B cell (primary cell): Measurements from ENCODE around the gene CHSY3. TPM values are rescaled to one million over a fixed set of nuclear protein-coding genes. Genes with fewer than 3 reads are reported as not detected.

Experiments
- ATAC-seq: fragments of 200-7000 bp; cut with Tn5 transposase; one replicate; pipeline ENCODE4 v1.10.0; 2021; ENCODE audit warnings: low read depth, mild to moderate bottlenecking, moderate number of reproducible peaks, moderate library complexity
- CTCF ChIA-PET: fragments of 350-600 bp; sonication (Branson Sonifier 250); formaldehyde crosslinking; loops from one replicate; lab custom pipeline; 2021; ENCODE audit warnings: antibody characterized with exemption, inconsistent platforms; lab: Charles Lee
- POLR2A ChIA-PET: fragments of 350-600 bp; sonication (Branson Sonifier 250); formaldehyde crosslinking; loops from one replicate; lab custom pipeline; 2021; ENCODE audit warnings: antibody characterized with exemption; lab: Charles Lee
- DNase-seq: peaks from one replicate; pipeline ENCODE4 v3.0.0; 2013
- H2AFZ ChIP-seq: 2 replicates; pipeline ENCODE4 v1.6.1; 2012; ENCODE audit warnings: mild to moderate bottlenecking, low read depth, low read length; ENCODE audit not compliant: insufficient read depth, poor library complexity, severe bottlenecking
- H3K27ac ChIP-seq, 2 donors: 1 replicate in 1 of 2; 2 replicates in 1 of 2; pipeline ENCODE4 v1.5.1; 2012 to 2013; ENCODE audit warnings: low read length in 2 of 2, mild to moderate bottlenecking in 2 of 2, moderate library complexity in 1 of 2
- H3K27me3 ChIP-seq, 4 experiments: fragments of 200-600 bp in 1 of 4; sonication (generic) in 1 of 4; replicated peaks in 1 of 4; 1 replicate in 2 of 4; 2 replicates in 2 of 4; pipeline versions ENCODE4 v1.6.1 to v1.7.0; 2013 to 2016; ENCODE audit warnings: low read length in 3 of 4, mild to moderate bottlenecking in 2 of 4, mixed read lengths in 1 of 4, moderate library complexity in 1 of 4; ENCODE audit not compliant: insufficient read depth in 4 of 4, control insufficient read depth in 3 of 4; ENCODE audit errors: control extremely low read depth in 1 of 4
- H3K36me3 ChIP-seq, 2 experiments: replicated peaks in 1 of 2; 1 replicate in 1 of 2; 2 replicates in 1 of 2; pipeline versions ENCODE4 v1.6.1 to v1.7.1; 2013; ENCODE audit warnings: low read length in 1 of 2; ENCODE audit not compliant: insufficient read depth in 2 of 2, control insufficient read depth in 1 of 2; ENCODE audit errors: control extremely low read depth in 1 of 2, extremely low read depth in 1 of 2
- H3K4me1 ChIP-seq, 2 donors: fragments of 200-600 bp in 1 of 2; sonication (generic) in 1 of 2; 1 replicate in 1 of 2; 2 replicates in 1 of 2; pipeline versions ENCODE4 v1.5.1 to v1.6.1; 2013 to 2017; ENCODE audit warnings: low read length in 2 of 2; ENCODE audit not compliant: control insufficient read depth in 2 of 2, insufficient read depth in 2 of 2
- H3K4me2 ChIP-seq: replicated peaks from 2 replicates; pipeline ENCODE3; 2012; ENCODE audit warnings: mild to moderate bottlenecking, low read depth, low read length; ENCODE audit not compliant: poor library complexity, severe bottlenecking
- H3K4me3 ChIP-seq, 5 experiments: fragments of 200-600 bp in 1 of 5; sonication (generic) in 1 of 5; 1 replicate in 3 of 5; 2 replicates in 2 of 5; pipeline versions ENCODE4 v1.5.1 to v1.7.0; 2011 to 2016; ENCODE audit warnings: low read length in 4 of 5, mild to moderate bottlenecking in 4 of 5, low read depth in 2 of 5, control low read depth in 1 of 5, moderate library complexity in 1 of 5; ENCODE audit not compliant: insufficient read depth in 1 of 5; ENCODE audit errors: control extremely low read depth in 1 of 5, extremely low read depth in 1 of 5
- H3K79me2 ChIP-seq: fragments of 200-600 bp; sonication (generic); one replicate; pipeline ENCODE4 v1.6.0; 2016; ENCODE audit warnings: low read length; ENCODE audit not compliant: control insufficient read depth, insufficient read depth
- H3K9ac ChIP-seq: fragments of 200-600 bp; sonication (generic); 2 replicates; pipeline ENCODE4 v1.6.1; 2017; ENCODE audit warnings: mild to moderate bottlenecking, low read length, moderate library complexity
- H3K9me3 ChIP-seq, 3 donors: one replicate each; pipeline versions ENCODE4 v1.6.1 to v1.7.1; 2013; ENCODE audit warnings: low read length in 2 of 3; ENCODE audit not compliant: control insufficient read depth in 2 of 3, insufficient read depth in 1 of 3; ENCODE audit errors: control extremely low read depth in 1 of 3
- H4K20me1 ChIP-seq: 2 replicates; pipeline ENCODE4 v1.6.0; 2012; ENCODE audit warnings: mild to moderate bottlenecking, low read length; ENCODE audit not compliant: insufficient read depth, control insufficient read depth, poor library complexity, severe bottlenecking
- H3K27ac Mint-ChIP-seq: one replicate; pipeline ENCODE4 v1.8.0; 2021; ENCODE audit warnings: mixed read lengths
- H3K27me3 Mint-ChIP-seq: one replicate; pipeline ENCODE4 v1.8.0; 2021; ENCODE audit warnings: mixed read lengths
- H3K4me1 Mint-ChIP-seq: one replicate; pipeline ENCODE4 v1.8.0; 2021; ENCODE audit warnings: mixed read lengths
- H3K4me3 Mint-ChIP-seq: one replicate; pipeline ENCODE4 v1.8.0; 2021; ENCODE audit warnings: mixed read lengths
- H3K9me3 Mint-ChIP-seq: one replicate; pipeline ENCODE4 v1.8.0; 2022; ENCODE audit warnings: mixed read lengths; ENCODE audit not compliant: insufficient read depth
- CTCF ChIP-seq: fragments of 200-600 bp; IDR thresholded peaks from one replicate; pipeline ENCODE4 v1.8.0; 2022; ENCODE audit warnings: antibody characterized with exemption, mild to moderate bottlenecking
- EZH2 ChIP-seq: IDR thresholded peaks from 2 replicates; pipeline ENCODE4 v1.6.1; 2012; ENCODE audit warnings: borderline replicate concordance, low read depth, mild to moderate bottlenecking, moderate library complexity, low read length; ENCODE audit not compliant: insufficient read depth, poor library complexity, severe bottlenecking
- WGBS: methylation state at CpG from one replicate; pipeline ENCODE4 v1.1.5; 2013; ENCODE audit warnings: missing lambda C conversion rate; ENCODE audit not compliant: insufficient coverage; 5-methylcytosine and 5-hydroxymethylcytosine counted together
- intact Hi-C: fragments of 100-400 bp; cut with micrococcal nuclease; formaldehyde crosslinking; loops from one replicate; pipeline ENCODE4 v1.10.0; 2022
- polyA plus RNA-seq: library from polyadenylated mRNA; depleted of rRNA; stranded (reverse); fragments of >200 nt; gene quantifications from 2 replicates; pipeline ENCODE4 v1.2.3, GENCODE V29; 2012
- total RNA-seq, 2 donors: library from RNA; stranded (reverse); fragments of 120-200 nt in 1 of 2; gene quantifications; 1 replicate in 1 of 2; 2 replicates in 1 of 2; pipeline versions ENCODE4 v1.2.3 to v1.2.4, GENCODE V29; 2013 to 2022

Gene CHSY3
- total and polyA plus RNA-seq, 2 donors (not counting 1 experiment from before 2014, with no cell fraction given): not detected

GRCh38 chr5:129902816-129903215 is 1.4 kb upstream of the CHSY3 start:
- Histone ChIP-seq H3K4me2 (no peak overlapping the region), H3K4me3 (no peak overlapping the region), H3K9ac (no peak overlapping the region), H3K9me3 (no peaks in the 10 kb centered on the region), H4K20me1 (no peaks in the 10 kb centered on the region), H3K36me3 (no peaks in the 10 kb centered on the region), H3K4me1 (peaks cover 11 to 12% of the 10 kb centered on the region in 2 donors), H3K79me2 (no peaks in the 10 kb centered on the region), H3K27ac (no peak overlapping the region), H3K27me3 (peaks cover 0 to 21% (median 16%) of the 10 kb centered on the region in 4 experiments), H2AFZ (no peak overlapping the region)
- intact Hi-C loops: no loop called here
- POLR2A ChIA-PET: no interaction called here
- TF ChIP-seq CTCF: no peak
- no peak for TF ChIP-seq EZH2
- peaks cover 38% of the 10 kb centered on the region for H3K27me3 Mint-ChIP-seq
- 96% methylated on average over 2 of the region's 6 CpGs for WGBS
- peak overlapping the region; percentile 26 for H3K4me3 Mint-ChIP-seq
- no peak for DNase-seq
- CTCF ChIA-PET: no interaction called here
- no peak overlapping the region for H3K27ac Mint-ChIP-seq
- ATAC-seq: no peak
- H3K4me1 Mint-ChIP-seq: peaks cover 17% of the 10 kb centered on the region
- H3K9me3 Mint-ChIP-seq: no peaks in the 10 kb centered on the region

GRCh38 chr5:129903466-129904101 is 681 bp upstream of the CHSY3 start:
- intact Hi-C loops: no loop called here
- ChIA-PET CTCF (no interaction called here), POLR2A (no interaction called here)
- Histone ChIP-seq H3K4me2 (peak overlapping the region; percentile 66), H3K27me3 (peaks cover 0 to 21% (median 16%) of the 10 kb centered on the region in 4 experiments), H3K4me3 (no peak overlapping the region), H4K20me1 (no peaks in the 10 kb centered on the region), H3K79me2 (no peaks in the 10 kb centered on the region), H3K27ac (no peak overlapping the region), H3K4me1 (peaks cover 11 to 12% of the 10 kb centered on the region in 2 donors), H2AFZ (peak overlapping the region; percentile 30), H3K9me3 (no peaks in the 10 kb centered on the region), H3K9ac (no peak overlapping the region), H3K36me3 (no peaks in the 10 kb centered on the region)
- Mint-ChIP-seq H3K27ac (no peak overlapping the region), H3K27me3 (peaks cover 43% of the 10 kb centered on the region), H3K9me3 (no peaks in the 10 kb centered on the region), H3K4me3 (peak overlapping the region; percentile 86), H3K4me1 (peaks cover 17% of the 10 kb centered on the region)
- WGBS: 4% methylated on average over 27 of the region's 29 CpGs
- DNase-seq: no peak
- no peak for ATAC-seq
- TF ChIP-seq CTCF (no peak), EZH2 (no peak)
